Astrocyte (in vitro differentiated cells and primary cell): ENCODE data around the gene SFMBT2.

Source experiments
- CTCF ChIP-seq: IDR thresholded peaks from 2 replicates; pipeline ENCODE4 v1.5.1; 2011; ENCODE audit warnings: low read depth, mild to moderate bottlenecking, inconsistent platforms, low read length, moderate library complexity; ENCODE audit not compliant: insufficient read depth
- EZH2 ChIP-seq: IDR thresholded peaks from 2 replicates; pipeline ENCODE4 v1.6.1; 2012; ENCODE audit warnings: mild to moderate bottlenecking, low read length, inconsistent platforms; ENCODE audit not compliant: insufficient read depth

DNA sequence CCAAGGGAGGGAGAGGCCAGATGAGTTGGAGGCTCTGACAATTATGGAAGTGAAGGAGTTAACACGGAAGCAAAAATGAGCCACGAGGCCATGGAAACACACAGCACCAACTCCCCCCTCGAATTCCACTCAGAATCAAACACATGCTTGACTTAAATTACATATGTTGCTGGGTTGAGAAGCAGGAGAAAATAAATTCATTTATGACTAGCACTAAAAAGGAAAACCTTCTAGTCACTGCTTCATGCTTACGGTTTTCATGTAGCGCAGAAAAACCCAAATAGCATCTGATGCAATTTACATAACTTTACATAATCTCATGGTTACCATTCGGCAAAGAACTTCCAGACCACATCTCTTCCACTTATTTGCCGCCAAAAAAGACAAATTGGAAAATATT is 51.5 kb downstream of the SFMBT2 start:
- TF ChIP-seq CTCF (no peak), EZH2 (no peak)
